ENCODE measurements around the gene RPRML.
"Not testable (repeated sequence)": the region's sequence is repeated elsewhere in the genome, so short reads cannot be mapped to it uniquely, and the experiment has no call there.

The RPRML gene

DNA sequence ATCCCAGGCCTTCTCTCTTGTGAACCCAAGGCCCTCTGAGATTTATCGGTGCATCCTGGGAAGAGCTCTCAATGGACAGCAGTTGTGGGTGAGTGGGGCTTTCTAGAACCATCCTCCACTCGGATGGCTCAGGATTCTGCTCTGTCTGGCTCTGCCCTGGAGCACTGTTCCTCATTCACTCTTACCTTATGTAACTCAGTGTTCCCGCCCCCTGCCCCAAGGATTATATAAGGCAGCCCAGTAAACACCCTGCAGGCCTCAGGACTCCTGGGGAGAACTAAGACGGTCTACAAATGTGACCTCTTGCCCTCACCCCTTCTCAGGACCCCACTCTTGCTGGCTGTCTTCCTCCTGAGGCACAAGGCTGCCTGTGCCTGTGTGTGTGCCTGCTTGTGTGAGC is 3.8 kb downstream of the RPRML start:
- no peak for DNase-seq

DNA sequence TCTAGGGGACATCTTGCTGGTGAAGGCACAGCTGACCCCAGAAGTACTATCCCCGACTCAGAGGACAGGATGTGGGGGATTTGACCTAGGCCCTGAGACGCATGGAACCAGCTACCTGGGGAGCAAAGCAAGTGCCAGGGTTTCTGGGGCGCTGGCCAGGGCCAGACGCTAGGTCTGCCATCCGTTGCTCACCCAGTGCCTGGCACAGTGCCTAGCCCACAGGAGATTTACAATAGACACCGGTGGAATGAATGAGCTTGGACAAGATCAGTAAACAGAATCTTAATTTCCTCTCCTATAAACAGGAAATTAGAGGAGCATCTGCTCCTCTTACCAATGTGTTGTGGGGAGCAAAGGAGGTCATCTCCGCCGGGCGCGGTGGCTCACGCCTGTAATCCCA is 5.0 kb downstream of the RPRML start:
- DNase-seq, result no peak

DNA sequence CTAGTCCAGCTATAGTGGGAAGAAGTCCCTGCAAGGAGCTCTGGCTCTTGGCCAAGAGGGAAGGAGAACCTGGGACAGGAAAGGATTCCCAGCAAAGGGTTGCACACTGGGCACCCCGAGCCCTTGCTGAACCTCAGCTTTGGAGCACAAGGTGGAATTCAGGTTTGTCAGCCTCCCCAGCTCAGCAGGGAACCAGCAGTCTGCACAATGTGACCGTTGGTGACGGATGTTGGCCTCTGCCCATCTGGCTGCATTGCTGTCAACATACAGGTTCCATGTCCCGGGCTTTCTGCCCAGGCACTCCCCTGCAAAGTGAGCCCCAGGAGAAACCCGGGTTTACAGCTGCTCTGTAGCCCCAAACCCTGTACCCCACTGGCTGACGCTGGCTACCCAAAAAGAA is 6.7 kb downstream of the RPRML start:
- DNase-seq, result no peak

DNA sequence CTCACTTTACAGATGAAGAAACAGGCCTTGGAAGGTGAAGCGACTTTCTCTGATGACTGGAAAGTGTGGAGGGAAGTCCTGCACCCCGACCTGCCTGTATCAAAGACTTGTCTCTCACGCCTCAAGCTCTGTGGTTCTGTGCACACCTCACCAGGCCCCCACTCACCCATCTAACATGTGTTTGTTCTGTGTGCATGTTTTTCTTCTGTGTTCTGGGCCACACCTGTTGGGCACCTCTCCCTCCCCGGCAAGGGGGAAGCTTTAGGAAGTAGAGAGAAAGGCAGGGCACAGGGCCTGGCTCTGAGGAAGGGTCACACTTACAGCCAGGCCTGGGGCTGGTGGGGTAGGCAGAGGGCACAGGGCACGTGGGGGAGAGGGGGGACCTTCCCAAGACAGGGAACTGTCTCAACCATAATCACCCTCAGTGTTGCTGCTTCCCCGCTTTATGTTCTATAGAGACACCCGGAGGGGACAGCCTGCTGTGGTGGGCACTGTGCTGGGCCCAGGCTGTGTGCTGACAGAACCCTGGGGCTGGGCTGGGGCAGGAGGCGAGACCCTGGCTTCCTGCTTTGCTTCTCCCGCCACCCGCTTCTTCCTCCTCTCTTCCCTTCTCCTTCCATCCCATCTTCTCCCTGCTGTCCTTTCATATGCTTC is 7.3 kb downstream of the RPRML start:
- no peak for DNase-seq

DNA sequence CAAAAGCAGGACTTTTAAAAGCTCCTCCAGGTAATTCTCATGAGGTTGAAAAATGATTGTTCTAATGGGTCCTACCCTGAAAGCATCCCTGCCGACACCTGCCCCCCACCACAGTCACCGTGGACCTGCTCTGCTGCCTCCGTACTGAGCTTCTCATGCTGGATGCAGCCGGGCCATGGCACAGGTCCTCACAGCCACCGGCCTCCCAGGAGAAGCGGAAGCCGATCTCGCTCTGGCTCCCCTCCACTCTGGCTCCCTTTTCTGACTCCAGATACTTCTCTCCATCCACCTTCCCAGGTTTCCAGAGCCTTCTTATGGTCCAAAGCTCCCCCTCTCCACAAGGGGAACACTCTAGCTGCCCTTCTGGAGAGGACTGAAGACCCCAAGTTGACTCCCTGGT is 10.2 kb downstream of the RPRML start:
- DNase-seq, result no peak

DNA sequence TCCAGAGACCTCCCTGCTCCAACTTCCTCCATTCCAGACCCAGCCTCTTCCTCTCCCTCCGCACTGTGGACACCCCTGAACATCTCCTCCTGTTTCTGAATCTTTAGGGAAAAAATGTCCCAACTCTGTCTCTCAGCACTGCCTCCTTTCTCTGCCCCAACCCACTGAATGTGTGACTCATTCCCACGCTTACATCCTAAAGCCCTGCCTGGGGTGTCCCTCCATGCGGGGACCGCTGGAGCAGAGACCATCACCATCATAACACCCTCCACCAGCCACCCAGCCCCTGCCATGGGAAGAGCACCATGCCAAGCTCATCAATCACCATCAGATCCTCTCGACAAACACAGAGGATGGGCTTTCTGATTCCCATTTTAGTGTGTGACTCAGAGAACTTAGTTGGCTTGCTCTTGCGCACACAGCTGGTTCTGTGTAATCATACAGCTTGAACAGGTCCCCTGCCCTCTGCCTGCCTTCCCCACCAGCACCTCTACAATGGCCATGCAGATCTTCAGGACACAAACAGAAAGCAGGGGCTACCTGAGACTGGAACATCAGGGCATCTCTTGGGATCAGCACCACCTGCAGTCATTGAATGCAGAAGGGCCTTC is 10.7 kb downstream of the RPRML start:
- no peak for DNase-seq

DNA sequence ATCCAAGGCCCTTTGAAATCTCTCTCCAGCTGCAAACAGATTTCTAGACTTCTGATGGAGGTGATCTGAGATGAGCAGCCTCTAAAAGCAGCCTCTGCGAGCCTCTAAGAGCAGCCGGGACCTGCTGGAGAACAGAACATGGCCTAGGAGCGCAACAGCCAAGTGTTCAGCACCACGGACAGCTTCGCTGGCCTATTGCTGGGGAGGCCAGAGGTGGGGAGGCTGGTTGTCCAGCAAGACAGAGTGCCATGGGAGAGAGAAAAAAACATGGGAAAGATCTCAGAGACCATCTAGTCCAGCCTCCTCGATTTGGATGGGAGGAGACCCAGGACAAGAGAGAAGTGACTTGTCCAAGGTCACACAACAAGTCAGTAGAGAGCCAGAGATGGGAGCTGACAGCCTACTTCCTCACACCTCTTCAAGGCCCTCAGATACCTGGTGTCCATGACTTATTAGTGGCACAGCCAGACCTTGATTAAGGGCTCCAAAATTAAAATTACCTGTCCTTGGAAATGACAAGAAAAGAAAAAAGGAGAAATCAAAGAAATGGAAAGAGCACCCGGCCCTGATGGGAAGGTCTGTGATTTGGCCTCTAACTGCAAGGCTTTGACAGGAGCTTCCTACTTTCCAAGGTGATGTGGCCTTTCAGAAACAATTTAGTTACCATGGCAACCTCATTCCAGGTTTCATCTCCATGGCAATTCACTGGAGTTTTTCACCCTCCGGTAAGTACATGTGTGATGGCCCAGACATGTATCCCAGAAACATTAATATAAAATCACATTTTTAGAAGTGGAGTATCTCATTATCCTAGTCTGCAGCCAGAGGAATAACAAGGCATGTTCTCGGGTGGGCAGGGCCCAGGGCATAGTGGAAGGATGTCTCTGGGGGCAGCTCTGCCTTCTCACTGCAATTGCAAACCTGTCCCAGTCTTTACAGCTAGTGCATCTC is 14.5 kb downstream of the RPRML start:
- no peak for DNase-seq

DNA sequence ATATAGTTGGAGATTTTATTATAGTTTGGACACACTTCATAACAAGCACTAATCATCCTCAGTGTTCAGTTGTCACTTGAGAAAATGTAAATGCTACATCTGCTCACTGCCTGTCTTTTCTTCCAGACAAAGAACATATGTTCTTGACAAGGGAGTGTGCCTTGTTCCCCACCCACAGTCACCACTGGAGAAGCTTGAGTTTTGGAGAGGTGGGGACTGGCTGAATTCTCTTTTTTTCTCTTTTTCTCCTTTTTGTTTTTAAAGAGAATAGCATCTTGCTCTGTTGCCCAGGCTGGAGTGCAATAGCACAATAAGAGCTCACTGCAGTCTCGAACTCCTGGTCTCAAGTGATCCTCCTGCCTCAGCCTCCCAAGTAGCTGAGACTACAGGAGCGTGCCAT is 15.5 kb downstream of the RPRML start:
- no peak for DNase-seq

DNA sequence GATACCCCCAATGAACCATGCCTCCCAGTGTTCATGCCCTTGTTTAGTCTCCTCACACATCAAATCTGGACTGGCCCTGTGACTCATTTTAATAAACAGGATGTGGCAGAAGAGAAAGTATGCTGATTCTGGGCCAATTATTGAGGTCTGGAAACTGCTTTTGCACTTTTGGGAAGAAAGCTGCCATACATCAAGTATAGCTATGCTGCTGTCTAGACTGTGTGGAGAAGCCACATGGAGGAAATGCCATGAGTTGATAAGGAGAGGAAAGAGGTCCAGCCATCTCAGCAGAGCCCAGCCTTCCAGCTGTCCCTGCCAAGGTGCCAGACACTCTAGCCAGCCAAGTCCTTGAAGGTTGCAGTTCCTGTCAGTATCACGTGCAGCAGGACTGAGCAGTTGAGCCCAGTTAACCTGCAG is 16.7 kb downstream of the RPRML start:
- DNase-seq, result no peak

DNA sequence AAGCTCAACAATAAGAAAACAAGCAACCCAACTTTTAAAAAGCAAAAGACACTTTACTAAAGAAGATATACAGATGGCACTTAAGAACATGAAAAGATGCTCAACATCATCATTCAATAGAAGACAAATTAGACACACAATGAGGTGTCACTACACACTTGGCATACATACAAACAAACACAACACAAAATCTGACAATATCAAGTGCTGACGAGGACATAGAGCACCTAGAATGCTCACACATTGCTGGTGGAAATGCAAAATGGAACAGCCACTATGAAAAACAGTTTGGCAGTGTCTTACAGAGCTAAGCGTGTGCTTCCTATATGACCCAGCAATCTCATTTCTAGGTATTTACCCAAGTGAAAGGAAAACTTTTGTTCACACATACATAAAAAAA is 18.9 kb downstream of the RPRML start:
- no peak for DNase-seq

DNA sequence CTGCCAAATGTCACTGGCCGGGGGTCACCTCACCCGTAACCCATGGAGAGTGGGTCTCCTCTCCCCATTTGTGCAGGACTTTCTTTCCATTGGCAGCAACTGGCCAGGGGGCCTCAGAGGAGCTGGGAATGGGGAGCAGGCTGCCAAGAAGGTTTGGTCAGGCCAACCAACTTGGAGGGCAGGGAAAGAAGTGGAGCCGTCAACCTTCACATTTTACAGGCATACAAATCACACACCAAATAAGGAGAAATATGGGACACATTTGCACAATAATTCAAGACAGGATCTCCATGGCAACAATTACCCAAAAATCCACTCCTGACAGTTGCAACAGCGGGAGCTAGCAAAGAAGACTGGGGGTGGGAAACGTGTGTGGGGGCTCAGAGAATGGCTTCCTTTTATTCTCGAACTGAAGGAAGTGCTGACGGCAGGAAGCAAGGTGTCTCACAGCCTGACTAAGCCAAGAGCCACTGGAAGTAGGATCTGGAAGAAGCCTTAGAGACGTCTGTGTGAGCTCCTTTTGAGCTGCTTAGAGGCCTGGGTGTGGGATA is 20.9 kb downstream of the RPRML start:
- no peak for DNase-seq

DNA sequence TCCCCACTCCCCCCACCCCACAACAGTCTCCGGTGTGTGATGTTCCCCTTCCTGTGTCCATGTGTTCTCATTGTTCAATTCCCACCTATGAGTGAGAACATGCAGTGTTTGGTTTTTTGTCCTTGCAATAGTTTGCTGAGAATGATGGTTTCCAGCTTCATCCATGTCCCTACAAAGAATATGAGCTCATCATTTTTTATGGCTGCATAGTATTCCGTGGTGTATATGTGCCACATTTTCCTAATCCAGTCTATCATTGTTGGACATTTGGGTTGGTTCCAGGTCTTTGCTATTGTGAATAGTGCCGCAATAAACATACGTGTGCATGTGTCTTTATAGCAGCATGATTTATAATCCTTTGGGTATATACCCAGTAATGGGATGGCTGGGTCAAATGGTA is 25.9 kb downstream of the RPRML start:
- DNase-seq, result not testable (repeated sequence)

DNA sequence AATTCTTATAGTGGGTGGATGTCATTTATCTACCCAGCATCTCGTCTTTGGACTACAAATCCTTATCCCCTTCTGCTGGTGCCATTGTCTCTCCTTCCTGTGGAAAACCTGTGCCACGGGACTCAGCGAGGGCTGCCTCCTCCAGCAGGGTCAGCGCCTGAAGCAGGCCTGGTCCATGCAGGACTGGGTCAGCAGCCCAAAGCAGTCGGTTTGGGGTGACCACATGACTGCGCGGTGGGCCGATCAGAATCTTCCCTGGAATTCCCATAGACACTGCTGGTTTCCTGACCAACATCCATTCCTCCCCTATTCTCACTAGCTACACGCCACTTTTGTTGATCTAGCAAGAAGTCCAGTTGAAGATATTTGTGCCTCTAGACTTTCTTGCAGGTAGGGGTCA is 26.9 kb downstream of the RPRML start:
- DNase-seq, result no peak

DNA sequence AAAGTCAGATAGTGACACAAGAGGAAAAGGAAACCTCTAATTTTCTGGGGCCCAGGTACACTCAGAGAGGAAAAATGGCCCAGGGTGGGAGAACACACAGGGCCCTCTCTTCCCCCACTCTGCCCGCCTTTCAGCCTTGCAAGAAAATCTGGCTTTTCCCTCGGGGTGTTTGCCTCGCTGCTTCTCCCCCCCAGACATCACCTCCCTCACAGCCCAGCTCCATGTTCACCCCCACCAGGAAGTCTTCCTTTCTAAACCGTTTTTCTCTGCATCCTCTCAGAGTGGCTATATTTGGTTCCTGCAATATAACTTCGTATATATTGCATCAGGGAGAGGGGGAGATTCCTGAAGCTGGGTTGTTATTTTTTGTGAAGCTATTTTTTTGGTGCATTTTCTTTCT is 27.3 kb downstream of the RPRML start:
- no peak for DNase-seq

DNA sequence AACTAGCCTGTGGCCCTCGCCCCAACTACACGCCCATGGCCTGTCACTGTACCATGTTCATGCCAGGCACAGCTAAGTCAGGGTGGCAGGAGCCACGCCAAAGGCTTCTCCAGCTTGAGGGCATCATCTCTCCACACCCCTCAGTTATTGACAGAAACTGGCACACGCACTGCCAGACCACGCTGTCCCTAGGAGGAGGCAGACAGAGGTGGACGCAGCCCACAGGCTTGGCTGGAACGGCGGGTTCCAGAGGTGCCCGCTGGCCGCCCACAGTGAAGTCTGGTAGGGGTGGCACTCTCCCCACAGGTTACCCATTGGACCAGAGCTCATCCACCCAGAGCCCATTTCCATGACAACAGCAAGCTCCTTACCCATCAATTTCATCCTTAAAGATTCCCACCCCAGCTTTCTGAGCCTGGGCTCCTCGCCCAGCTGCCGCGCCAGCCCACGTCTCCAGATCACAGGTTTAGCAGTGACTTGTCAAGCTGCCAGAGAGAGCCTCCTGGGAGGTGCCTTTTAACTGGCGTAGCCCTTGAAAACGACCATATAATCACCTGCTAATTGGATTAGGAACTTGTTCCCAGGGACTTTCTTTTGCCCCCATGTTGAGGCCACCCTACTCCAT is 27.9 kb downstream of the RPRML start:
- no peak for DNase-seq

DNA sequence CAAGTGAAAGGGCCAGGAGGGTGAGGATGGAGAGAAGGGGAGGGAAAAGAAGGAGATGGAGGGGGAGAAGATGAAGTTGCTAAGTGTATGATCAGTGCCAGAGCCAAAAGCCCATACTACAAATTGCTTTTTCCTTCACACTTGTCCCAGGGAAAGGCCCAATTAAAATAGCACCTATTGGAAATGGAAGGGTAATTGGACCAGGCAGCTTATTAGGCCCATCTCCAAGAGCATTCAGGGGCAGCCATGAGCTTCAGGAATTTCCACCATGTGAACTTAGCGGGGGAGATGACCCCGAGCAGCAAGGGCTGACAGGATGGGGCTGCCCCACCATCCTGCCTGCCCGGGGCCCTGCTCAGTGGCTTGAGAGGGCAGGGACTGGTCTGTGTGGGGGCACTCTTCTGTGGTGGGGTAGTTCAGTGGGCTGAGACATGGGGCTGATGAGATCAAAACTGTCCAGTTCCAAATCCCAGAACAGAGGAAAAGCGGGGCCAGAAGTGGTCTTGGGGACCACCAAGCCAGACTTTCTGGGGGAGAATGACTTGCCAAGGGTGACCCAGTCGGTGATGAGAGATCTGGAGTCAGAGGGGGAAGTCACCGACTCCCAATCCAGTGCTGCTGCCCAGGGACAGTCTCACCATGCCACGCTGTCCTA is 28.6 kb downstream of the RPRML start:
- DNase-seq, result no peak

DNA sequence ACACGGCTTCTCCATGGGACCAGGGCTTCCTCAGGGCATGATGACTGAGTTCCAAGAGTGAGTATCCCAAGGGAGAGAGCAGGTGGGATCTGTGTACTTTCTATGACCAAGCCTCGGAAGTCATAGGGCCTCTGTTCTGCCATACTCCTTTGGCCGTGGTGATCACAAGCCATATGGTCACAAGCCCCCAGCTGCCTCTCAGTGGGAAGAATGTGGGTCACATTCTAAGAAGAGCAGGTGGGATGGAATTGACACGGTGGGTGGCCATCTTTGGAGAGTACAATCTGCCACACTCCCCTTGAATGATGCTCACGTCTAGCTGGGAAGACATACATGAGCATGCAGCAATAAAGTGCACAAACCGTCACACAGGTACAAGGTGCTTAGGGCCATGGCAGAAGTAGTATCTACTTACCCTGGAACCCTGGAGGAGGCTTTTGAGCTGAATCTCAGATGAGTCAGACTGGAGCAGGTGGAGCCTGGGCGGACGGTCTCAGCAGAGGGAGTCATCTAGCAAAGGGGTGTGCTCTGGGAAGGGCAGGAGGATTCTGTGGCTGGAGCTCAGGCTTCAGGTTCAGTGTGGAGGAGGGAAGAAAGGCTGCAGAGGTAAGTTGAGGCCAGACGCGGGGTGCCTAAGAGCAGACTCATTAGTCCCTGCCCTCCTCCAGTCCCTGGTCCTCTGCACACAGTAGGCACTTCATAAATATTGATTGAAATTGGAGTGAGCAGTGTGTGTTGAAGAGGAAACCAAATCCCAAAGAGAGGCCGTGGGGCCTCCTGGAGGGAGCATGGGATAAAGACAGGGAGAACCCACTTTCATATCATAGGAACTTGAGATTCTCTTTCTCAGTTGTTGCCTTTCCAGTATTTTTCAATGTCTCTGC is 29.5 kb downstream of the RPRML start:
- no peak for DNase-seq

DNA sequence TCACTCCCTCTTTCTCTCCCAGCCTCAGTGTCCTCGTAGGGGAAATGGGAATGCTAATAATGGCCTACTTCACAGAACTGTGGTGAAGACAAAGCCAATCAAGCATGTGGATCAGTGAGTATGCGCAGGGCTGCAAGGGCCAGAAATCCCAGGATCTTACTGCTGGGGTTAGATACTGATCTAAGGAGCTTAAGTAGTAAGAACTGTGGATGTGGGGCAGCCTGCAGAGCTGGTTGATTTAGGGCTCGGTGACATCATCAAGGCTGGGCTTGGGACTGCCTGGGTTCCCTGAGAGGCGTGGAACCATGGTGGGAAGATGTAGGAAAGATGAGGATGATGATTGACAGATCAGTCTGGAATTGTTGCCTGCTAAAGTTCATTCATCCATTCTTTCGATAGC is 30.5 kb downstream of the RPRML start:
- no peak for DNase-seq

DNA sequence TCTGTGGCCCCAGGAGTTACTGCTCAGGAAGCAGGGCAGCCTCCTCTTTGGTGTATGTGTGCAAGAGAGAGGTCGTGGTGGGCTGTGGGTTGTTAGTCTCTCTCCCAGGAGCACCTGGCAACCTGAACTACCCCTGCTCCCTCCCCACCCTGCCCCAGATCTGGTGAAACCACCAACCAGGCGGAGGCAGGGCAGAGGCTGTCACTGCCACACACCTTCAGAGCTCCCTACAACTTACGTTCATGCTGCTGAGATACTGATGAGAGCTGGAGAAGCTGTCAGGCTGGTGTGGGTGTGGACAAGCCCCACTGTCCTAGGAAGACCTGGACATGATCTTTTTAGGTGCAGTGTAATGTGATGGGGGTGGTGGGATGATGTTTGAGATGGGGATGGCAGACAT is 31.8 kb downstream of the RPRML start:
- DNase-seq, result no peak

DNA sequence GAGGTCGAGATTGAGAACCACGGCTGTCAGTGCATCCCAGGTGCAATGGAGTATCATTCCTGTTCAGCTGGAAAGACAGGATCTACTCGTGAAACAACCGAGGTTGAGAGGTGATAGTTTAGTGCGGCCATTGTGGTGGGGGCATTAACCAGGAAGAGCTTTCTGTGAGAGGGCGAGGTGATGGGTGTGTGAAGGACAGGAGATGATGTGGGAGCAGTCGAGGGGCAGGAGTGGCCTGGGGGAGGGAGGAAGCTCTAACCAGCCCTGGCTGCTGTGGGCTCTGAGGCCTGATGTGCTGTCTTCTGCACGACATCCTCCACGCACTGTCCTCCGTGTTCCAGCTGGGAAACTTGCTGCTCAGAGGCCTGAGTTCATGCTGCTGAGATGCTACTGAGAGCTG is 34.1 kb downstream of the RPRML start:
- no peak for DNase-seq

DNA sequence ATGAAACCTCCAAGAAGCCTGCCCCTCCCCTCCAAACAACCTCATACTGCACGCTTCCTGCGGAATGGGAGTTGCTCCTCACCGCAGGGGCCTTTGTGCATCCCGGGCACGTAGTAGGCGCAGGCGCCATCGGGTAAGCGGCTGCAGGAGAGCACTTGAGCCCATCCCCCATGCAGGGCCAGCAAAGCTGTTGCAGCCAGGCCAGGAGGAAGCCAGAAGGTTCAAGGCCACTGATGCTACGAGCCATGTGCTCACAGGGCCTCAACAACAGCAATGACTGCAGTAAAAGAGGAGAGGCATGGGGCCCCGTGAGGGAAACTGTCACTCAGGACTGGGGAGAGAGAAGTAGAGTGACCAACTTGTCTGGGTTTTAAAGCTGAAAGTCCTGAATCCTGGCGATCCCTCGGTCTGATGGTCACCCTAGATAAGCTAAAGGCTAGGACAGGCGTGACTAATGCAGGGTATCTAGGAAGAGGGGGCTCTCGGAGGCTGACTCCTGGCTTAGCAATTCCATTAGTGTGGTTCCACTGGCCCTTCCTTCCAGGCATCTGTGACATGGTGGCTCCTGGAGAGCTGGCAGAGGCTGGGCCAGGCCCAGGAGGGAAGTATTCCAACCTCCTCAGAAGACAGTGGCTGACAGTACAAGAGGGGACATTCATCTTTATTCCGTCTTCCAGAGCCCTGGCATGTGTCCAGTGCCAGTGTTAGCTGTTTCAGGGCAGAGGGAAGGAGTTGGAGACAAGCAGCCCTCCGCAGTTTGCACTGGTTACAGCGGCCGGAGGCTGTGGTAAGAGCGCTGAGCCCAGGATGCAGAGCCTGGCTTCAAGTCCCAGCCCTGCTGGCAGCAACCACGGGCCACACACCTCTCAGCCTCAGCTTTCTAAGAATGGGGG is 35.3 kb downstream of the RPRML start:
- DNase-seq, result no peak
